Liver (tissue), 9 donors: ENCODE results near the gene KPNA6. TPM values are rescaled to one million over a fixed set of nuclear protein-coding genes. Genes with fewer than 3 reads are reported as not detected.

ENCODE experiments used
- DNase-seq: peaks from one replicate; pipeline ENCODE4 v3.0.0-alpha.2; 2017; ENCODE audit warnings: low spot score
- H3K27ac ChIP-seq, 2 donors: one replicate each; pipeline ENCODE4 v1.7.0; 2013; ENCODE audit warnings: inconsistent platforms in 2 of 2, low read length in 2 of 2, control low read depth in 1 of 2, low read depth in 1 of 2, mild to moderate bottlenecking in 1 of 2
- H3K27me3 ChIP-seq, 4 donors: one replicate each; pipeline versions ENCODE4 v1.6.1 to v1.7.0; 2013; ENCODE audit warnings: low read length in 3 of 4, inconsistent platforms in 1 of 4, mild to moderate bottlenecking in 1 of 4, moderate library complexity in 1 of 4; ENCODE audit not compliant: control insufficient read depth in 4 of 4, insufficient read depth in 4 of 4
- H3K36me3 ChIP-seq, 4 donors: one replicate each; pipeline versions ENCODE4 v1.6.1 to v1.7.0; 2013; ENCODE audit warnings: low read length in 3 of 4, mild to moderate bottlenecking in 3 of 4, low read depth in 1 of 4, moderate library complexity in 1 of 4; ENCODE audit not compliant: control insufficient read depth in 4 of 4, insufficient read depth in 3 of 4
- H3K4me1 ChIP-seq, 4 donors: one replicate each; pipeline versions ENCODE4 v1.6.1 to v1.7.0; 2013; ENCODE audit warnings: low read length in 3 of 4, mild to moderate bottlenecking in 3 of 4, moderate library complexity in 1 of 4; ENCODE audit not compliant: control insufficient read depth in 4 of 4, insufficient read depth in 4 of 4
- H3K4me3 ChIP-seq, 3 donors: one replicate each; pipeline versions ENCODE4 v1.6.1 to v1.7.0; 2013; ENCODE audit warnings: low read length in 3 of 3, control low read depth in 1 of 3, low read depth in 1 of 3, mild to moderate bottlenecking in 1 of 3
- H3K9ac ChIP-seq, 2 donors: one replicate each; pipeline ENCODE4 v1.7.0; 2013; ENCODE audit warnings: low read length in 2 of 2, mild to moderate bottlenecking in 2 of 2, moderate library complexity in 2 of 2, control low read depth in 1 of 2, low read depth in 1 of 2
- H3K9me3 ChIP-seq, 4 donors: one replicate each; pipeline versions ENCODE4 v1.6.1 to v1.7.0; 2013; ENCODE audit warnings: low read length in 3 of 4; ENCODE audit not compliant: control insufficient read depth in 4 of 4
- ATF3 ChIP-seq: IDR thresholded peaks from 2 replicates; pipeline ENCODE4 v1.6.1; 2016; ENCODE audit warnings: antibody characterized with exemption
- CTCF ChIP-seq: fragments of 150-350 bp; IDR thresholded peaks from 2 replicates; pipeline ENCODE4 v1.5.1; 2017; ENCODE audit warnings: improper control_type of control experiment, low read depth, low read length; ENCODE audit not compliant: missing input control
- EGR1 ChIP-seq, 2 donors: IDR thresholded peaks; 2 replicates each; pipeline ENCODE4 v1.6.1; 2016 to 2018; ENCODE audit warnings: antibody characterized with exemption in 2 of 2, low read depth in 2 of 2
- FOXA1 ChIP-seq: IDR thresholded peaks from 2 replicates; pipeline ENCODE4 v1.6.1; 2016; ENCODE audit warnings: antibody characterized with exemption
- FOXA2 ChIP-seq: IDR thresholded peaks from 2 replicates; pipeline ENCODE4 v1.6.1; 2016; ENCODE audit warnings: antibody characterized with exemption
- GABPA ChIP-seq, 2 donors: IDR thresholded peaks in 1 of 2; conservative IDR thresholded peaks in 1 of 2; 2 replicates each; pipeline ENCODE4 v1.6.1; 2016; ENCODE audit warnings: antibody characterized with exemption in 2 of 2, mild to moderate bottlenecking in 1 of 2, moderate library complexity in 1 of 2
- HNF4G ChIP-seq: IDR thresholded peaks from 2 replicates; pipeline ENCODE4 v1.6.1; 2016; ENCODE audit warnings: antibody characterized with exemption
- JUND ChIP-seq, 2 donors: IDR thresholded peaks; 2 replicates each; pipeline ENCODE4 v1.6.1; 2016; ENCODE audit warnings: antibody characterized with exemption in 2 of 2
- MAX ChIP-seq: IDR thresholded peaks from 2 replicates; pipeline ENCODE4 v1.6.1; 2016; ENCODE audit warnings: antibody characterized with exemption
- NR2F2 ChIP-seq: IDR thresholded peaks from 2 replicates; pipeline ENCODE4 v1.6.1; 2016; ENCODE audit warnings: antibody characterized with exemption
- RAD21 ChIP-seq, 2 donors: IDR thresholded peaks; 2 replicates each; pipeline ENCODE4 v1.6.1; 2016; ENCODE audit warnings: antibody characterized with exemption in 2 of 2, mild to moderate bottlenecking in 2 of 2
- REST ChIP-seq: IDR thresholded peaks from 2 replicates; pipeline ENCODE4 v1.6.1; 2016; ENCODE audit warnings: antibody characterized with exemption, mild to moderate bottlenecking
- RXRA ChIP-seq, 2 donors: IDR thresholded peaks; 2 replicates each; pipeline ENCODE4 v1.6.1; 2017 to 2018; ENCODE audit warnings: antibody characterized with exemption in 2 of 2, mild to moderate bottlenecking in 1 of 2
- SP1 ChIP-seq: IDR thresholded peaks from 2 replicates; pipeline ENCODE4 v1.6.1; 2018; ENCODE audit warnings: antibody characterized with exemption, mild to moderate bottlenecking
- TAF1 ChIP-seq: conservative IDR thresholded peaks from 2 replicates; pipeline ENCODE4 v1.6.1; 2016; ENCODE audit warnings: antibody characterized with exemption, mild to moderate bottlenecking
- YY1 ChIP-seq: IDR thresholded peaks from 2 replicates; pipeline ENCODE4 v1.6.1; 2016; ENCODE audit warnings: antibody characterized with exemption, mild to moderate bottlenecking
- ZBTB33 ChIP-seq: IDR thresholded peaks from 2 replicates; pipeline ENCODE4 v1.6.1; 2016; ENCODE audit warnings: antibody characterized with exemption
- polyA plus RNA-seq, 2 donors: library from polyadenylated mRNA; stranded (reverse) in 1 of 2; unstranded in 1 of 2; fragments of 200-250 nt in 1 of 2; fragments of >200 nt in 1 of 2; fragmentation: Nextera tagmentation in 1 of 2; extraction: Ambion mirVana in 1 of 2; gene quantifications; one replicate each; pipeline versions ENCODE4 v1.2.1 to v1.2.3, GENCODE V29; 2013 to 2015
- total RNA-seq, 2 donors: library from RNA; depleted of rRNA; stranded (reverse); fragments of >200 nt; gene quantifications; one replicate each; pipeline ENCODE4 v1.2.3, GENCODE V29; 2014
- donor health status: healthy.
- donor health status: healthy.
- donor health status: healthy.
- donor health status: healthy.
- donor health status: healthy.

Gene KPNA6
- total and polyA plus RNA-seq, 4 donors: 9.3 to 23.2 (median 16.7) TPM

GRCh38 chr1:32195972-32196823 lies 88.3 kb downstream of the KPNA6 start:
- H3K27ac ChIP-seq: no peak overlapping the region
- no peak for DNase-seq
- no peaks in the 10 kb centered on the region for H3K27me3 ChIP-seq
- H3K4me3 ChIP-seq: no peak overlapping the region
- H3K36me3 ChIP-seq: peaks cover 22 to 62% (median 49%) of the 10 kb centered on the region in 4 donors
- H3K4me1 ChIP-seq: peaks cover 0 to 28% (median 20%) of the 10 kb centered on the region in 4 donors
- H3K9me3 ChIP-seq: no peaks in the 10 kb centered on the region
- H3K9ac ChIP-seq: no peak overlapping the region
- no peak for TF ChIP-seq CTCF
- no peak for TF ChIP-seq RAD21 (IDR thresholded peaks at IDR 0.05)
- no peak for TF ChIP-seq NR2F2
- TF ChIP-seq ATF3: no peak
- TF ChIP-seq GABPA (IDR thresholded peaks at IDR 0.05 in 1 of 2, conservative IDR thresholded peaks at IDR 0.05 in 1 of 2): no peak
- TF ChIP-seq REST: no peak
- no peak for TF ChIP-seq JUND (IDR thresholded peaks at IDR 0.05)
- TF ChIP-seq SP1: no peak
- TF ChIP-seq RXRA (IDR thresholded peaks at IDR 0.05): no peak
- no peak for TF ChIP-seq EGR1 (IDR thresholded peaks at IDR 0.05; ENCODE audit: low read depth in 2 of 2)
- no peak for TF ChIP-seq HNF4G
- no peak for TF ChIP-seq TAF1
- TF ChIP-seq FOXA1: no peak
- no peak for TF ChIP-seq FOXA2
- TF ChIP-seq MAX: no peak
- TF ChIP-seq ZBTB33: no peak
- TF ChIP-seq YY1: no peak
